AG04450 (cell line): Measurements from ENCODE around the gene STXBP1. TPM values are rescaled to one million over a fixed set of nuclear protein-coding genes. Genes with fewer than 3 reads are reported as not detected.
A peak's percentile ranks its signal among the peaks of the same experiment; 100 is the strongest.

ENCODE experiments used
- CTCF ChIA-PET: fragments of 300-600, 350-600 bp; formaldehyde crosslinking; extraction: SDS; loops from one replicate; lab custom pipeline; 2022; ENCODE audit warnings: antibody characterized with exemption, inconsistent platforms; lab: Charles Lee
- POLR2A ChIA-PET: fragments of 350-600 bp; formaldehyde crosslinking; extraction: SDS; loops from one replicate; lab custom pipeline; 2021; ENCODE audit warnings: antibody characterized with exemption, inconsistent platforms; lab: Yijun Ruan, JAX
- DNase-seq: peaks from one replicate; pipeline ENCODE4 v3.0.0-alpha.2; 2011; ENCODE audit warnings: low read depth, low spot score
- H3K27ac ChIP-seq: one replicate; pipeline ENCODE4 v1.5.1; 2012; ENCODE audit warnings: low read depth, low read length, control low read depth
- H3K27me3 ChIP-seq: one replicate; pipeline ENCODE4 v1.6.0; 2012; ENCODE audit warnings: low read length; ENCODE audit not compliant: control insufficient read depth, insufficient read depth
- H3K4me3 ChIP-seq: 2 replicates; pipeline ENCODE4 v1.5.1; 2011; ENCODE audit warnings: mild to moderate bottlenecking, low read depth, low read length, control low read depth
- H3K9me3 ChIP-seq: 2 replicates; pipeline ENCODE4 v1.5.1; 2012; ENCODE audit warnings: low read length; ENCODE audit not compliant: control insufficient read depth, insufficient read depth
- polyA minus RNA-seq: library from RNA; depleted of rRNA, polyadenylated mRNA; stranded (reverse); fragments of >200 nt; gene quantifications from 2 replicates; pipeline ENCODE4 v1.2.3, GENCODE V29; 2011; rRNA and poly(A)+ RNA removed
- polyA plus RNA-seq: library from polyadenylated mRNA; depleted of rRNA; stranded (reverse); fragments of >200 nt; gene quantifications from 2 replicates; pipeline ENCODE4 v1.2.3, GENCODE V29; 2011; rRNA removed
- TF ChIP-seq, protein P1 (sequence below): IDR thresholded peaks from 2 replicates; pipeline ENCODE4 v1.5.1; 2011; ENCODE audit warnings: low read depth, low read length, control low read depth, inconsistent platforms

The STXBP1 gene
- polyA plus RNA-seq (19.8 and 25.0 TPM in 2 replicates), polyA minus RNA-seq (28.0 and 31.6 TPM in 2 replicates)

DNA sequence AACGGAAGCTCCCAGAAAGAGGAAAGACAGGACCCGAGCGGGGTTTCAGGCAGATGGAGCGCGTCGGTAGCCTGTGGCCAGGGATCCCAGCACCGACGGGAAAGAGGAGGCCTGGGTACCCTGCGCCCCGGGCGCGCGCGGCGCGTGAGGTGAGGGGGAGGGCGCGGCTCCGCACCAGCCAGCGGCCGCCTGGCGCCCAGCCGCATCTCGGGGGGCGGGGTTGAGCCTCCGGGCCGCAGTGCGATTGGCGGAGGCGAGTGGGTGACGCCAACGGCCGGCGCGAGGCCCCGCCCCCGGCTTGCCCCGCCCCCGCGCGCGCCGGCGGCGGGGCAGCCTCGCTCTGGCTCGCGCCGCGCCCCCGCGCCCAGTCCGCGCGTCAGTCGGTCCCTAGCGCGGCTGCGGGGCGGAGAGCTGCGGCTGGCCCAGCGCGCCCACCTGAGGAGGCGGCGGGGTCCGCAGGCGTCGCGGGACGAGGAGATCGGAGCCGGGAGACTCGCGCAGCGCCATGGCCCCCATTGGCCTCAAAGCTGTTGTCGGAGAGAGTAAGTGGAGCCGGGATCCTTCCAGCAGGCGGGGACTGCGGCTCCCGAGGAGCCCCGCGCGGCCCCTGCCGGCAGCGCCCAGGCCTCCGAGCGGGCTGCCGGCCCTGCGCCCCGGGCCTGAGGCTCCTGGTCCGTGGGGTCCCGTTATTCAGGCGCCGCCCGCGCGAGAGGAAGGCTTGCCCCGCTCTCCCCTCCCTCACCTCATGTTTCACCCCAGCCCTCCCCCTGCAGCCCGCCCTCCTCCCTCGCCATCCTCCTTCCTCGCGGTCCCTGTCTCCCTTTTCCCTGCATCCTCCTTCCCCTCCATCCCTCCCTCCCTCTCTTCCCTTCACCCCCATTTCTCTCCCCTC is at the start of gene STXBP1:
Gene STXBP1, plus strand, starts transcription at position 379 of the 892 bp plus-strand sequence. Its CDS starts 127 bp downstream, at position 506.
- no peak for DNase-seq
- Histone ChIP-seq H3K9me3 (no peaks in the 10 kb centered on the region; the same call in 1 of the 2 replicates), H3K27me3 (peaks cover 5% of the 10 kb centered on the region), H3K27ac (peak within 1 kb of the TSS; percentile 31), H3K4me3 (peak within 1 kb of the TSS; percentile 82)
- CTCF ChIA-PET: interaction anchor here (0.6 to 2.9 kb wide), 3 partner anchors 18 to 122 kb away, joined by 3 to 14 read pairs (median 4); partner anchors contain the start of gene TOR2A
- POLR2A ChIA-PET: interaction anchor here (0.6 to 2.3 kb wide), 5 partner anchors 27 to 161 kb away, joined by 3 to 7 read pairs (median 3); partner anchors contain the start of genes LRSAM1, RPL12 and TTC16
- TF ChIP-seq, protein P1, sequence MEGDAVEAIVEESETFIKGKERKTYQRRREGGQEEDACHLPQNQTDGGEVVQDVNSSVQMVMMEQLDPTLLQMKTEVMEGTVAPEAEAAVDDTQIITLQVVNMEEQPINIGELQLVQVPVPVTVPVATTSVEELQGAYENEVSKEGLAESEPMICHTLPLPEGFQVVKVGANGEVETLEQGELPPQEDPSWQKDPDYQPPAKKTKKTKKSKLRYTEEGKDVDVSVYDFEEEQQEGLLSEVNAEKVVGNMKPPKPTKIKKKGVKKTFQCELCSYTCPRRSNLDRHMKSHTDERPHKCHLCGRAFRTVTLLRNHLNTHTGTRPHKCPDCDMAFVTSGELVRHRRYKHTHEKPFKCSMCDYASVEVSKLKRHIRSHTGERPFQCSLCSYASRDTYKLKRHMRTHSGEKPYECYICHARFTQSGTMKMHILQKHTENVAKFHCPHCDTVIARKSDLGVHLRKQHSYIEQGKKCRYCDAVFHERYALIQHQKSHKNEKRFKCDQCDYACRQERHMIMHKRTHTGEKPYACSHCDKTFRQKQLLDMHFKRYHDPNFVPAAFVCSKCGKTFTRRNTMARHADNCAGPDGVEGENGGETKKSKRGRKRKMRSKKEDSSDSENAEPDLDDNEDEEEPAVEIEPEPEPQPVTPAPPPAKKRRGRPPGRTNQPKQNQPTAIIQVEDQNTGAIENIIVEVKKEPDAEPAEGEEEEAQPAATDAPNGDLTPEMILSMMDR: peak; percentile 26

DNA sequence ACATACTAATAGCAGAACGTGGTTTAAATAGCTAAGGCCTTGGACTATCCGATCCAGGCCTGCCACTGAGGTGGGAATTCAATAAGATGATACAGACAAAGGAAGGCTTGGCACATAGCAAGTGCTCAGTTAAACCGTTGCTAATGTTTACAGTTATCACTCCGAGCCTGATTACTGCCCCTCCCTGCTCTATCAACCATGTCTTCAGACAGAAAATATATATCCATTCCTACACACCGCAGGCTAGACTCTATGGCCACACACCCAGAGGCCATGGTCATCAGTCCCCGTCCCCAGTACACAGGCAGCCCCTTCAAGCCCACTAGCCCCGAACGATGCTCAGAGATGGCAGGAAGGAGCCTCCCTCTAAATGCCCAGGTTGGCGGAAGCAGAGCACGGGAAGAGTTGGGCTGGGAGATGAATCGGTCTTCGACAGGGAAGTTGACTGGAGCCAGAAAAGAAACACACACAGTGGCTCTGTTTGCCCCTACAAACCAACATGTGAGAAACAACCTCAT is 49.7 kb upstream of the STXBP1 start:
- Histone ChIP-seq H3K27me3 (no peaks in the 10 kb centered on the region), H3K4me3 (peak overlapping the region; percentile 22), H3K9me3 (no peaks in the 10 kb centered on the region), H3K27ac (peak overlapping the region; percentile 95)
- ChIA-PET CTCF (interaction anchor here (0.8 to 1.2 kb wide), 2 partner anchors 23 to 58 kb away, joined by 4 read pairs; no protein-coding TSS in a partner anchor), POLR2A (interaction anchor here (0.7 to 1.8 kb wide), 15 partner anchors 16 to 357 kb away, joined by 3 to 12 read pairs (median 5); partner anchors contain the start of genes LRSAM1, RPL12 and ST6GALNAC4)
- TF ChIP-seq, protein P1: no peak
- DNase-seq: no peak

DNA sequence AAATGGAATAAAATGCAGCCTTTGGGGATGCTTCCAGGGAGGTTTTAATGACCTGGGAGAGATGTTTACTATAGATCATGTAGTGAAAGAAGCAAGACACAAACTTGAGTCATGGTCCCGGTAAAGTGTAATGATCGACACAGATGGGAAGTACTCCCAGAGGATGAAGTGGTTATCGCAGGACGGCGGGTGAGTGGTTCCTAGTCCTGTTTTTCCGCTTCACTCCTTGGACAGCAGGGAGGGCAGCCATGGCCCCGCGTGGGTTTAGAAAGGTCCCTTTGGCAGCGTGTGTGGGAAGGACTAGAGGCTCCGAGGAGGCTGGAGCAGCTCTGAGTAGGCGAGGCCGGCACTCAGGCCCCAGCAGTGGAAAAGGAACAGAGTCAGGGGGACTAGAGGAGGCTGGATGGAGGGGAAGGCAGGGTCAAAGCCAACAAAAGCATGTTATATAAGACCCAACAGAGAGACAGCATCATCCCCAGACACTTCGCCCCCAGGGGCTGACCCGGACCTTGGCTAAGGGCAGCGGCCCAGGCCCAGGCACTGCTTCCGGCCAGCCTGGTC is 49.2 kb upstream of the STXBP1 start:
- Histone ChIP-seq H3K9me3 (no peaks in the 10 kb centered on the region), H3K4me3 (peak overlapping the region; percentile 27), H3K27ac (peak overlapping the region; percentile 95), H3K27me3 (no peaks in the 10 kb centered on the region)
- CTCF ChIA-PET: no interaction called here
- POLR2A ChIA-PET: interaction anchor here (0.6 to 1.8 kb wide), 3 partner anchors 23 to 356 kb away, joined by 3 to 6 read pairs (median 5); no protein-coding TSS in a partner anchor
- TF ChIP-seq, protein P1: no peak; the same call in 1 of the 2 replicates
- no peak for DNase-seq

DNA sequence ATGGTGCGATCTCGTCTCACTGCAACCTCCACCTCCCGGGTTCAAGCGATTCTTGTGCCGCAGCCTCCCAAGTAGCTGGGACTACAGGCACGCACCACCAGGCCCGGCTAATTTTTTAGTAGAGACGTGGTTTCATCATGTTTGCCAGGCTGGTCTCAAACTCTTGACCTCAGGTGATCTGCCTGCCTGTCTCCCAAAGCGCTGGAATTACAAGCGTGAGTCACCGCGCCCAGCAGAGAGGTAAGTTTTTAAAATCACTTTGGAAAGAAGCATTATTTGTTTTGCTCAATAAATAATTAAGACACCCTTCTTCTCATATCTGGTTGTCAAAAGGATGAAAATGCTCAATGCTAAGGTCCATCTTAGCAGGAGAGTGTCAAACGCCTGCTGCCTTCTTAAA is 48.5 kb upstream of the STXBP1 start:
- Histone ChIP-seq H3K27ac (peak overlapping the region; percentile 95), H3K27me3 (no peaks in the 10 kb centered on the region), H3K4me3 (no peak overlapping the region), H3K9me3 (no peaks in the 10 kb centered on the region; the same call in 1 of the 2 replicates)
- POLR2A ChIA-PET: interaction anchor here (0.6 kb wide), 1 partner anchor 108 kb away, joined by 3 read pairs; no protein-coding TSS in a partner anchor
- TF ChIP-seq, protein P1: no peak
- CTCF ChIA-PET: no interaction called here
- no peak for DNase-seq
